HG03342 (cell line): ENCODE results near the gene PTGDR2.

Source experiments
- ATAC-seq: cut with Tn5 transposase; IDR thresholded peaks from one replicate; pipeline ENCODE4 v1.9.1; 2021; ENCODE audit warnings: mild to moderate bottlenecking, moderate library complexity; ENCODE audit not compliant: unreplicated experiment

The PTGDR2 gene

DNA sequence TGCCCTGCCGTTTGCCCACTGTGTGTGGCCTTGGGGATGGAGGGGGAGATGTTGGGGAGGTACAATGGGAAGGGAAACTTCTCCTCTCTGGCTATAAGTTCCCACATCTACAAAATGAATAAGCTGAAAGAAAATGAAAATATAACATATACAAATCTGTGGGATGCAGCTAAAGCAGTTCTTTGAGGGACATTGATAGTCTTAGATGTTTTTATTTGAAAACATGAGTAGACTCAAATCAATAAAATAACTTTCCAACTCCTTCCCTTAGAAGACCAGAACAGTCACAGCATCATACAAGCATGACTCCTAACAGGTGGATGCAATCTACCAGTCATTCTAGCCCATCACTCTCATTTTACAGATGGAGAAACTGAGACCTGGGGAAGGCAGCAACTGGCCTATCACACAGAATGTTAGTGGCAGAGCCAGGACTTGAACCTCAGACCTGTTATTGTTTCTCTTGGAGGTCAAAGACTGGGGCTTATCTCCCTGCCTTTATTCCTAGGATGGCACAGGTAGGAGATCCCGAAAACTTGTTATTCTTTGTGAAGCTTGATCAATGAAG lies 39.1 kb downstream of the PTGDR2 start:
- no peak for ATAC-seq

GRCh38 chr11:60814112-60814511 lies 41.6 kb downstream of the PTGDR2 start:
- no peak for ATAC-seq

DNA sequence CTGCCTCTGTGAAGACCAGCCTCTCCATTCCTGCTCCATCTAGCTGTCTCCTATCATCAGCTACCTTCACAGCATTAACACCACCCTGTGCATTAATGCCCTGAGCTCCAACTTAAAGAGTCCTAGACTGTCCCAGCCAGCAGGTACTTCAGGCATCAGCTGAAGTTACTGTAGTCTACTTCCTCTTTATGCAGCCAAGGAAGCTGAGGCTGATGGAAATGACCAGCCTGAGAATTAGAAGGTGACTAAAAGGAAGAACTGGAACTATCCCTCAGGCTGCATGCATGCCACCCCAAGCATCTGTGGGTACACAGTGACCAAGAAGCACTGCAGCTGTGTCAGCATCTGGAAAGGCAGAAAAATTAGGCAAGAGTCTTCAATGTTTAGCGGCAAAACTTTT lies 42.4 kb downstream of the PTGDR2 start:
- no peak for ATAC-seq

DNA sequence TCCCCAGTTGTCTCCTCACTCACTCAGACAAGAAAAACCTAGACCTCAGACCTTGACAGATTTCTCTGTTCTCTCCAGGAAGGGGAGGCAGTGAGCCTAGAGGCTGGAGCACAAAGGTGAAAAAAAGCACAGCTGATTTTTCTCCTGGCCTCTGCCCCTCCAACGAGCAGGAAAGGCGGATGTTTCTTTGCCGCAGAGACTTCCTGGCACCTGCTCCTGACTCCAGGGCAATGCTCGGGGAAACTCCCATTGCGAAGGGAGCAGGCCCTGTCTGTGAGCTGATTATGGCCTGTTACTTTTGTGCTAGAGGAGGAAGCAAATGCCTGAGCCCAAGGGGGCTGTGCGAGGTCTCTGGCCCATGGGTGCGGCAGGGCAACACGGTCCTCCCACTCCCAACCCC lies 45.2 kb downstream of the PTGDR2 start:
- ATAC-seq = no peak

DNA sequence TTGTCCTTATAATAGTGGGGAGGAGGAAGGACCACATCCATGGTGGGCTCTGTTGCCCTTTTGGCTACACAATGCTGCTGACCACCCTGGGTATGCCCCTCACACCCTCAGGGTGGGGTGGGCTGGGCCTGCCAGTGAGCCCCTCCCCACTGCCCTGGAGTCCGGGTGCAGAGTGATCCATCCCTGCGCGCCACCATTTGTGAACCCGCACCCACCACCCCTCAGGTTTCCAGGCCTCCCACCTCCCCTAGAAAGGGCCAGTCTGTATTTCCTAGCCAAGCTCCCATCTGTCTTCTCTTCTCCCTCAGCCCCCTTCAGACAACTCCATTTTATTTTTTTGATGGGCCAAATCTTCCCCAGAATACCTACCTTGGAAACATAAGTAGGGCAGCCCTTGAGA lies 45.6 kb downstream of the PTGDR2 start:
- ATAC-seq = no peak

- ATAC-seq = no peak
Observed at GRCh38 chr11:60809691-60810090, 46.1 kb downstream of the PTGDR2 start.

DNA sequence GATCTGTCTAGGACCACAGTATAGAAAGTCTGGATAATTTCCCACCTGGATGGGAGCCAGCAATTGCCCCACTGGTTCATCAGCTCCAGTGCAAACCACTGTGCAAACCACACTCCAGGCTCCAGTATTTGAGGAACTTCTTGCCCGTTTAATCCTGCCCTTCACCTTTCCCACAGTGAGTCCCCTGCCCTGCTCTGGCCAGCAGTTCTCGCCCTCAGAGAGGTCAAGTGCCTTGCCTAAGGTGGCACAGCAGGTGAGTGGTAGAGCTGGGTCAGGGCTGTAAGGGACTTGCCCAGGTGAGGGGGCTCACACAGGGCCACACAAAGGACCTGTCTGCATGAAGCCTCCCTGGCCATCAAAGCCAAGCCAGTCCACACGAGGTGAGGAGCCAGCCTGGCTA lies 46.5 kb downstream of the PTGDR2 start:
- ATAC-seq = no peak

DNA sequence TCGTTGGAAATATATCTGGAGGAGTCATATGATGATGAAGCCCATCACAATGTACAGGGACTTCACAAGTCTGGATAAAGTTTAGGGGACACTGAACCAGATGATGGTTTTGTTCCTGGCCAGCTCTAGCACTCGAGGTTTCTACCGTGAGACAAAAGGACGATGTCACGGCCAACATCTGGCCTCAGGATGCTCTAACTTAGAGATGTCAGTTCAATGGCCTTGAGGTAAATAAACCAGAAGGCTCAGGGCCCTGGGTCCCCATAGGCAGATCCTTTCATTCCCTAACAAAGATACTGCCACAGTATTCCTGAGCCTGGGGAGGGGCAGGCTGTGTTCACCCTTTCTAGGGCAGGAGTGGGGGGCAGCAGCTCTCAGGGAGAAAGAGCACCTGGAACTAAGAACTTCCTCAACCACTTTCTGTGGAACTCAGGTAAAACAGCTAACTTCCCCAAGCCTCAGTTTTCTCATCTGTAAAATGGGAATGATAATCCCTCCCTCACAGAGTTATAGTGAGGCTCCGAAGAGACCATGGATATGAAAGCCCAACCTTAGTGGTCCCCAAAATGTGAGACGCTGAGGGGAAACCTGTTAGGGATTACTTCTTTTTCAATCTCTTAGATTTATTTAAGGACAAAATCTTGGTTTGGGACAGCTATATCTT lies 52.3 kb downstream of the PTGDR2 start:
- no peak for ATAC-seq

GRCh38 chr11:60801194-60801593 lies 54.6 kb downstream of the PTGDR2 start:
- ATAC-seq = no peak
